ENCODE results near the gene KCNN2. TPM values are rescaled to one million over a fixed set of nuclear protein-coding genes. Genes with fewer than 3 reads are reported as not detected.
A peak's percentile ranks its signal among the peaks of the same experiment; 100 is the strongest.

Gene KCNN2
- polyA plus RNA-seq (ENCODE audit: insufficient read length in 10 of 10) = 10 to 100 TPM in 3 of 10 donors, 1 to 10 TPM in 7; 5.7 to 11.3 (median 8.5) TPM
- long read RNA-seq, donor 1, partial matches to known transcripts = 0 of 1 reads
- long read RNA-seq, donor 1, other reads (novel, unspliced or antisense) = 0 of 1 reads
- long read RNA-seq, donor 2, partial matches to known transcripts = 0 of 1 reads
- long read RNA-seq, donor 2, other reads (novel, unspliced or antisense) = 0 of 1 reads
- long read RNA-seq, donor 3 = 0 reads
- long read RNA-seq, donor 4 = 0 reads
- long read RNA-seq, donor 5 = 0 reads
- long read RNA-seq, donor 6 = 0 reads
- long read RNA-seq, donor 7 = 0 reads
- long read RNA-seq, donor 8, partial matches to known transcripts = 0 of 2 reads
- long read RNA-seq, donor 8, other reads (novel, unspliced or antisense) = 0 of 2 reads
- long read RNA-seq, donor 9, partial matches to known transcripts = 0 of 1 reads
- long read RNA-seq, donor 9, other reads (novel, unspliced or antisense) = 0 of 1 reads

GRCh38 chr5:114361724-114362196 is at the start of gene KCNN2:
Gene KCNN2 (plus strand): TSS chr5:114362070. CDS start chr5:114362140, 70 bp downstream.
- DNase-seq = peak; percentile 46 to 87 (median 77)

GRCh38 chr5:114312658-114313057 is 49.2 kb upstream of the KCNN2 start:
- DNase-seq = peak in 1 of 3 donors; percentile 34

GRCh38 chr5:114314061-114314460 is 47.8 kb upstream of the KCNN2 start:
- no peak for DNase-seq

- DNase-seq = no peak
Observed at GRCh38 chr5:114316167-114316566, 45.7 kb upstream of the KCNN2 start.

GRCh38 chr5:114317751-114318150 is 44.1 kb upstream of the KCNN2 start:
- no peak for DNase-seq

- no peak for DNase-seq
Observed at GRCh38 chr5:114319236-114319635, 42.6 kb upstream of the KCNN2 start.

GRCh38 chr5:114319821-114320220 is 42.0 kb upstream of the KCNN2 start:
- DNase-seq = peak in 1 of 3 donors; percentile 14

- DNase-seq = no peak
Observed at GRCh38 chr5:114324282-114324681, 37.6 kb upstream of the KCNN2 start.

GRCh38 chr5:114325541-114325940 is 36.3 kb upstream of the KCNN2 start:
- peak in 1 of 3 donors; percentile 33 for DNase-seq

- DNase-seq = no peak
Observed at GRCh38 chr5:114327474-114327873, 34.4 kb upstream of the KCNN2 start.

- no peak for DNase-seq
Observed at GRCh38 chr5:114327987-114328386, 33.9 kb upstream of the KCNN2 start.

GRCh38 chr5:114330916-114331531 is 30.8 kb upstream of the KCNN2 start:
- DNase-seq = no peak

GRCh38 chr5:114332493-114332892 is 29.4 kb upstream of the KCNN2 start:
- DNase-seq = no peak

- no peak for DNase-seq
Observed at GRCh38 chr5:114332925-114333324, 28.9 kb upstream of the KCNN2 start.

GRCh38 chr5:114335391-114335790 is 26.5 kb upstream of the KCNN2 start:
- DNase-seq = peak in 1 of 3 donors; percentile 31

- DNase-seq = no peak
Observed at GRCh38 chr5:114339108-114339507, 22.8 kb upstream of the KCNN2 start.

GRCh38 chr5:114346181-114346580 is 15.7 kb upstream of the KCNN2 start:
- peak; percentile 26 to 54 (median 33) for DNase-seq

GRCh38 chr5:114355086-114355830 is 6.6 kb upstream of the KCNN2 start:
- DNase-seq = no peak

GRCh38 chr5:114358329-114358728 is 3.5 kb upstream of the KCNN2 start:
- DNase-seq = peak in 1 of 3 donors; percentile 34

GRCh38 chr5:114360357-114360756 is 1.5 kb upstream of the KCNN2 start:
- no peak for DNase-seq

- DNase-seq = peak in 2 of 3 donors; percentile 57 to 79
Observed at GRCh38 chr5:114360816-114361723, 800 bp upstream of the KCNN2 start.

All from muscle of back (tissue), 13 donors.